Measurements from ENCODE around the gene MBP.

Gene MBP

DNA sequence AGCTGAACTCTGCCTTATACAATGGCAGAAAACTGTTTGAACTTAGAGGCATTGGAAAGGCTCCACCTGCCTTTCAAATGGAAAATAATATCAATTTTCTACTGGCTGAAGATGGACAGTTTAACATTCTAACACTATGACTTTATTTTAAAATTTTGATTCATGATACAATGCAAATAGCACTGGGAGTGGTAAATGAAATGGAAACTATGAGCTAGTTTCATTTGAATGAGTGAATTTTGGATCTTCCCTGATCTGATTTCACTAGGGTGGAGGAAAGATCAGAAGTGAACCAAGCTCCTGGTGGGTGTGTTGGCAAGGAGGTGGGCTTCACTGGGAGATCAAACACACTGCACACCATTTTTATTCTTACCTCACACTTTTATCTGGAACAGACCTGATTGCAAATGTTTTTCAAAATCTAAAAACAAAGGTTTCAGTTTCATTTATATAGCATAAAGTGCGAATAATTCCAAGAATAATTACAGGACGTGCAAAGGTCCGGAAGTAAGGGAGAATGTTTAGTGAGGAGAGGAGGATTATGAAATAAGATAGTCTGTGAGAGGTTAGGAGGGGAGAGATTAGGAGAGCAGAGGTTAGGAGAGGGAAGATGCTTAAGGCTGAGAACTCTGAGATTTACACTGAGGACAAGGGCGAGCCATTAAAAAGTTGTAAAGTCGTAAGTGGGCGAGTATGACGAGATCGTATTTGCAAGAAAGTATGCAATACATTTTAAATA, 18.6 kb upstream of the MBP start:
- no peak for DNase-seq (ENCODE audit: low read depth in 2 of 2)

DNA sequence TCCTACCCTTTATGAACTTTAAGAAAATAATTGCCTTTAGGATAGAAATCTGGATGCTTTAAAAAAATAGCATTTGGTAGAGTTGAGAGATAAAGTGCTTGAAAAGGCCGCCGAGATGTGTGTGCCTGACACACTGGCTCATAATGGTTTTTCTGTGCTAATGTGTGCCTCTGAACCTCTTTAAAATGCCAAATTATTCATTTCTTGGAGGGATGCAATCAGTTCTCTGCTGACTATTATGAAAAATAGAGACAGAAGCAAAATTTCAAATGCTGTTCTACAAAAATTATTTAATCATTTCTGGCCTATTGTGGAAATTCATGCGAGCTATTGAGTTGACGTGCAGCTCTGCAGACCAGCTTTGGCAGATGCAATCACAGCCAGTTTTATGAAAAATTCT, 18.0 kb upstream of the MBP start:
- no peak for DNase-seq (ENCODE audit: low read depth in 2 of 2)

DNA sequence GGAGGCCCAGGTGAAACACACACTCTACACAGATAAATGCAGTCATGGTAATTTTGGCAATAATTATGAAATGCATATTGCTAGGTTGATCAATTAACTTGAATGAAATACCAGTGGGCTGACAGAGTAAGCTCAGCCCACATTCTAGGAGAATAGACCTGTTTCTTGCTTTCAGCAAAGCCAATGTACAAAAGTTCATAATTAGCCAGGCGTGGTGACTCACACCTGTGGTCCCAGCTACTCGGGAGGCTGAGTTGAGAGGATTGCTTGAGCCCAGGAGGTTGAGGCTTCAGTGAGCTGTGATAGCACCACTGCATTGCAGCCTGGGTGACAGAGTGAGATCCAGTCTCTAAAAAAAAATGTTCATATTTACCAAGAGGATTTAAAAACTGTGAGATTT, 15.7 kb upstream of the MBP start:
- no peak for DNase-seq (ENCODE audit: low read depth in 2 of 2)

GRCh38 chr18:77147418-77147852, 14.9 kb upstream of the MBP start:
- DNase-seq (ENCODE audit: low read depth in 2 of 2) = no peak

DNA sequence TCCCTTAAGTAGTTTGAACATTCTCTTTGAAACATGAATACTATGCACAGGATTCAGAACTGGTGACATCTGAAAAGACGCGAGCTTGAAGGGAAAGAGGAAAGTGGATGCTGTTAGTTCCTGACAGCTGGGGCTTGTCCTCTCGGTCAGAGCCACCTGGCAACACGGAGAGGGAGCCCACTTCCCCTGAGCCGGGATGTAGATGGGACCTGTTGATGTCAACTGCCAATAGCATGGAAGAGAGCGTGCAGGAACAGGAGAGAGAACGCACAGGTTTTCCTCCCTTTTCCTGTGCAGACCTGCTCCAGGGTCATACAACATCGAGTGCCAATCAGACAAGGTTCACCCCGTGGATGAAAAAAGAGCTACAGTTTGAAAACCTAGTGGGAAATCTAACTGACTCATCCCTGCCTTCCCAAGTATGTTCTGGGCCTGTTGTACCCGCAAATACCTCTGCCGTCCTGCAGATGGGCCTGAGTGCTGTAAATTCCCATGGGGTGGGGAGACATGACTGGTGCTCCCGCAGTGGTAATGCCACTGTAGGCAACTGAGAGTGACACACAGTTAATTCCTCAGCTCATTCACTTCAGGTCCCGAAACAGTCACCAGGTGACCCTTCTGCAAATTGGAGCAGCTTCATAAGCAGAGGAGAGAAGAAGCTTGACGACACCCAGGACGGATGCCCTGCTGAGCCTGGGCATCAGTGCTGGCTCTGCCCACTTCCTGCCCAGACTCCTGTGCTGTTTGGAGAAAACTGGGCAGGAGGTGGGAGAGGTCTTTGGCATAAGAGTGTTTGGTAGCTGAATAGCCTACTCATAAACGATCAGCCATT, 13.9 kb upstream of the MBP start:
- DNase-seq (ENCODE audit: low read depth in 2 of 2) = no peak

DNA sequence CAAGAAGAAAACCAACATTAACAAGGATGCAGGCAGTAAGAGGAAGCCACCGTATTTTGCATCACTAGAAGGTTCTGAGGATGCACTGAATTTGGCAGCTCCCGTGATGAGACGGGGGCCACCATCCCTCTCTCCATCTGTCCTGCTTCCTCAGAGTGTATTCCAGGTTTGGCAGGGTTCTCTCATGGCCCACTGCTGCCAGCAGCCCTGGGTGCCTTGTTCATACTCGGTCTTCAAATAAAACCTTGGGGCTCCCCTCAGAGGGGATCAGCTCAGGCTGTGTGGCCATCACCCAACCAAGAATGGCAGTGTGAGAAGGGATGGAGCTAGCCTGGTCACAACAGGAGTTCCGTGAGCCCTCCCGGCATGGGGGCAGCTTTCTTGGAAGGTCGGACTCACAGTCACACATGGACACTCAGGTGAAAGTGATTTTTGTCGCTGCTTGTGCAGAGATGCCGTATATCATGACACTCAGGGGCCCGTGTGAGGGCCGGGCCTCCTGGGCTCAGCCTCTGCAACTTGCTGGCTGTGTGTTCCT, 12.8 kb upstream of the MBP start:
- no peak for DNase-seq (ENCODE audit: low read depth in 2 of 2)

GRCh38 chr18:77144451-77145118, 12.0 kb upstream of the MBP start:
- DNase-seq (ENCODE audit: low read depth in 2 of 2) = no peak

DNA sequence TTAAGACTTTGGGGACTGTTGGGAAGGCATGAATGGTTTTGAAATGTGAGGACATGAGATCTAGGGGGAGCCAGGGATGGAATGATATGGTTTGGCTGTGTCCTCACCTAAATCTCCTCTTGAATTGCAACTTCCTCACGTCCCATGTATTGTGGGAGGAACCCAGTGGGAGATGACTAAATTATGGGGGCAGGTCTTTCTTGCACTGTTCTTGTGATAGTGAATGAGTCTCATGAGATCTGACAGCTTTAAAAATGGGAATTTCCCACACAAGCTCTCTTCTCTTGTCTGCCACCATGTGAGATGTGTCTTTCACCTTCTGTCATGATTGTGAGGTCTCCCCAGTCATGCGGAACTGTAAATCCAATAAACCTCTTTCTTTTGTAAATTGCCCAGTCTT, 11.5 kb upstream of the MBP start:
- no peak for DNase-seq (ENCODE audit: low read depth in 2 of 2)

DNA sequence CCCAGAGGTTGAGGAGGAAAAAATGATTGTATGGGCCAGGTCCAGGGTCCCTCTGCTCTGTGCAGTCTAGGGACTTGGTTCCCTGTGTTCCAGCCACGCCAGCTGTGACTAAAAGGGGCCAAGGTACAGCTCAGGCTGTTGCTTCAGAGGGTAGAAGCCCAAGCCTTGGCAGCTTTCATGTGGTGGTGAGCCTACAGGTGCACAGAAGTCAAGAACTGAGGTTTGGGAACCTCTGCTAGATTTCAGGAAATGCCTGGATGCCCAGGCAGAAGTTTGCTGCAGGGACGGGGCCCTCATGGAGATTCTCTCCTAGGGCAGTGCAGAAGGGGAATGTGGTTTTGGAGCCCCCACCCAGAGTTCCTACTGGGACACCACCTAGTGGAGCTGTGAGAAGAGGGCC, 10.6 kb upstream of the MBP start:
- no peak for DNase-seq (ENCODE audit: low read depth in 2 of 2)

GRCh38 chr18:77141401-77142118, 9.0 kb upstream of the MBP start:
- no peak for DNase-seq (ENCODE audit: low read depth in 2 of 2)

DNA sequence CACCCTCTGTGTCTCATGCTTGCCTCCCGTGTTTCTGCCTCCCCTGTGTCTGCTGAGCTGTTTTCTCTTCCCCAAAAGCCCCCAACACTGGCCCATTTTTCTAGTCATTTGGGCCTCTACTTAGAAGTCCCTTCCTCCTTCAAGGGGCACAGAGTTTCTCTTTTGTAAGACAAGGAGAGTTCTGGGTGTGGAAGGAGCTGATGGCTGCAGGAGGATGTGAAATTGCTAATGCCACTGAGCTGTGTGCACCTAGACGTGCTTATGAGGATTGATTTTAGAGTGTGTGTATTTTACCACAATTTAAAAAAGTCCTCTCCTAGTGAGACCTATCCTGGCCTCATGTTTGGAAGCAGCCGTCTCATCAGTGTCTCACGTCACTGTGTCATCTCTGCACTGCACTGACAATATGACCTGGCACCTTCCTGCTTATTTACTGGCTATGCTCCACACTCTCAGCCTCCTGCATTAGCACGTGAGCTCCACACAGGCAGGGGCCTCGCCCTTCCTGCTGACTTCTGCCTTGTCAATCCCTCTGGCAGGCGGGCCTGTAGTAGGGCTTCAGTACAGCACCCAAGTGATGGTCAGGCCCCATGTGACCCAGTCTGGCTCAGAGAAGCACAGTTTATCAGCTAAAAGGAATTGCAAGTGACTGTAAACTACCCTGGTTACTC, 8.0 kb upstream of the MBP start:
- no peak for DNase-seq (ENCODE audit: low read depth in 2 of 2)

- DNase-seq (ENCODE audit: low read depth in 2 of 2) = no peak
Observed at GRCh38 chr18:77140030-77140429, 7.4 kb upstream of the MBP start.

DNA sequence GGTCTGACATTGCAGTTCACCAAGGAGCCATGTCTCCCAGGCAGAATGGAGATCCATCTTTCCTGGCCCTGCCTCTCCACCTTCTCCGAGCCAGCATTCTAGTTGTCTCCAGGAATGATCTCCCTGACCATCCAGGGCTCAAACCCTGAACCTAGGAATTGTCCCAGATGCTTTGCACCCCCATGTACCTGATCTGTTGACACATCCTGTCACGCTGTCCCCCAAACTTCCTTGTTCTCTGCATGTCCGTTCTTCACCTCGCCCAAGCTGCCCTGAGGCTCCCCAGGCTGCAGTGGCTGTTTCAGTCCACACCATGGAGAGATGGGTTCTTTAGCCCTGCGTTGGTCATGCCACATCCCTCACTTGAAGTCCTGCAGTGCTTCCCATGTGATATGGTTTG, 7.0 kb upstream of the MBP start:
- no peak for DNase-seq (ENCODE audit: low read depth in 2 of 2)

DNA sequence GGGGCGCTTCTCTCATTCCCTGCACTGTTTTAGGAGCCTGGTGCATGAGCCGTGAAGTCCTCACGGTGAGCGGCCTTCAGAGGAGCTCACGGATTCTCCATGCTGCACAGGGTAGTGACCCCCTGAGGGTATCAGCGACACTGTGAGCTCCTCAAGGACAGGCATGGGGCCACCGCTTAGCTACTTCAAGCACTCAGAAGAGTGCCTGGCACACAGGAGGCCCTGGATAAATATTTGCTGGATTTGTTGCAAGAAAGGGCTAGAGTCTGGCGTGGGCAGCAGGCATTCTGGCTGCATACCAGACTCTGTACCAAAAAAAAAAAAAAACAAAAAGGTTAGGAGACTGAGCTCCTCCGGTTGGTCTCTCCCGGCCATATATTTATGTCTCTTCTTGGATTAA, 5.7 kb upstream of the MBP start:
- DNase-seq (ENCODE audit: low read depth in 2 of 2) = no peak

DNA sequence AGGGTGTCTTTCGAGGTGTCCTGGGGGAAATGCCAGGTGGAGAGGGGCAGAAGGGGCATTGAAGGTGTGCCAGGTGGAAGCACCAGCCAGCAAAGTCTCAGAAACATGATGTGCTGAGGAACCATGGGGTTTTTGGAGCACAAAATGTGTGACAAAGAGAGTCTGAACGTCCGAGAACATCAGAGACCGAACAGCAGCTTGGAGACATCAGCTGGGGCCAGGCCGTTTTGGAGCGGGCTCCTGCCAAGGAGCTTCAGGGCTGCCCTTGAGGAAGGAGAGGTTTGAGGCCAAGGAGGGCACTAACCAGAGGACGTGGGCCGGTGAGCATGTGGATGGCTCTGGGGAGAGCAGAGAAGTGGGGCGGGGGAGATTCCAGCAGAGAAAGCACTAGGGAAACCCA, 5.3 kb upstream of the MBP start:
- DNase-seq (ENCODE audit: low read depth in 2 of 2) = no peak

DNA sequence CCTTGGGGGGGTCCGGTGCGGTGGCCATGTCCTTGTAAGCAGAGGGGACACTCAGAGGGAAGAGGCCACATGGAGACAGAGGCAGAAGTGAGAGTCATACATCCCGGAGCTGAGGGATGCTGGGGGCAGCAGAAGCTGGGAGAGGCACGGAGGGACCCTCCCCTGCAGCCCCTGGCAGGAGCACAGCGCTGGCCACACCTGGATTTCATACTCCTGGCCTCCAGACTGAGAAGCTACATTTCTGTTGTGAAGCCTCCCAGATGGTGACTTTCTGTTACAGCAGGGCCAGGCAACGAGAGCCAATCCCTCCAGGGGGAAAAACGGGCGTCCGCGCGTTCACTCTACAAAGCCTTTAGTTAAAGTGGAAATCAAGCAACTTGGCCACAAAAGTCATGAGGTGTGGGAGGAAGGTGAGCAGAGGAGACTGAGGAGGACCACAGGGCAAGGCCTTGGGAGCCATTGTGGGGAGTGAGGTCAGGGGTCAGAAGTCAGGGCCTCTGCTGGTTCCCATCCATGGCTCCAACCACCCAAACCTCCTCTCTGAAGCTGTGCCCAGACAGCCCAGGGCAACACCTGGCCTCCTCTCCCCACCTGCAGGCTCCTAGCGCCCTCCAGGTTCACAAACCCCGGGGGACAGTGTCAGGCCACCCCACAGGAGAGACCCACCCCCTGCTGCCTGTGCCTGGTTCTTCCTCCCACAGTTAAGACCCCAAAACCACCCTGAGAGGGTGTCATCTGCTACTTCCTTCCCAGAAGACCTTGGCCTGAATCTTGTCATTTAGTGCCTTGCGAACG, 4.5 kb upstream of the MBP start:
- DNase-seq (ENCODE audit: low read depth in 2 of 2) = no peak

- no peak for DNase-seq (ENCODE audit: low read depth in 2 of 2)
Observed at GRCh38 chr18:77136076-77136718, 3.6 kb upstream of the MBP start.

- DNase-seq (ENCODE audit: low read depth in 2 of 2) = no peak
Observed at GRCh38 chr18:77135339-77136075, 2.9 kb upstream of the MBP start.

GRCh38 chr18:77134611-77135010, 2.0 kb upstream of the MBP start:
- no peak for DNase-seq (ENCODE audit: low read depth in 2 of 2)

Data from stimulated activated CD4-positive, alpha-beta T cell treated with anti-CD3 and anti-CD28 coated beads, Interleukin-1b, Interleukin-23, amount 100 ng/mL, for 1 hour (primary cell).